Stimulated activated CD8-positive, alpha-beta memory T cell treated with anti-CD3 and anti-CD28 coated beads, Interleukin-7, amount 100 ng/mL, for 1 hour (primary cell): Measurements from ENCODE around the gene PITPNC1.
"Not testable (repeated sequence)": the region's sequence is repeated elsewhere in the genome, so short reads cannot be mapped to it uniquely, and the experiment has no call there.

ENCODE experiments used
- DNase-seq, 2 donors: peaks; one replicate each; pipeline ENCODE4 v3.0.0-alpha.2; 2020; ENCODE audit warnings: low read depth in 2 of 2

Gene PITPNC1

GRCh38 chr17:67725373-67725791 lies 348.3 kb downstream of the PITPNC1 start:
- DNase-seq = no peak

- DNase-seq = no peak
Observed at GRCh38 chr17:67725807-67726206, 348.7 kb downstream of the PITPNC1 start.

- DNase-seq = not testable (repeated sequence)
Observed at GRCh38 chr17:67727152-67728039, 350.3 kb downstream of the PITPNC1 start.

- no peak for DNase-seq
Observed at GRCh38 chr17:67729903-67730302, 352.8 kb downstream of the PITPNC1 start.

- DNase-seq = no peak
Observed at GRCh38 chr17:67730731-67731130, 353.6 kb downstream of the PITPNC1 start.

GRCh38 chr17:67733449-67733848 lies 356.4 kb downstream of the PITPNC1 start:
- DNase-seq = no peak

- DNase-seq = no peak
Observed at GRCh38 chr17:67737145-67737544, 360.1 kb downstream of the PITPNC1 start.

- no peak for DNase-seq
Observed at GRCh38 chr17:67742025-67742424, 364.9 kb downstream of the PITPNC1 start.
